Raji (cell line): Measurements from ENCODE around the gene NAXE.

Source experiments
- POLR2A ChIP-seq: IDR thresholded peaks from 2 replicates; pipeline ENCODE4 v1.6.1; 2011; ENCODE audit warnings: low read depth, low read length, control low read depth; ENCODE audit not compliant: insufficient read depth

The NAXE gene

DNA sequence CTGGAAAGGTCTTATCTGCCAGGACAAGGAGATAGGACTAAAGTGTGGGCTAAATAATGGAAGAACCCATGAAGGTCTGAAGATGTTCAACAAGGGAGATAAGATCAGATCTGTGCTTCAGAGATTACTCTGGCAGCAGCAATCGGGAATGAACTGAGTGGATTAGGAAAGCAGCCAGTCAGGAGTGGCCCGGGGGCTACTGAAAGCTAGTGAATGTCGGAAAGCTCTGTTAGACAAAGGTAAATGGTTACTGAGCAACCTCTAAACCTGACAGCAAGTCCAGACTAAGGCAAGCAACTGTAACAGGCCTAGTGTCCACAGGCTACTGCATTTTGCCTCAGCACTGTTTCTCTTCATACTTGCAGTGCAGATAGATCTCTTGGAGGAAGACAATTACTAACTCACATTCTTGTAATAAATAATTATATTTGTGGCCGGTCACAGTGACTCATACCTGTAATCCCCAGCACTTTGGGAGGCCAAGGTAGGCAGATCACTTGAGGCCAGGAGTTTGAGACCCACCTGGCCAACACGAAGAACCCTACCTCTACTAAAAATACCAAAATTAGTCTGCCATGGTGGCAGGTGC lies 31.7 kb upstream of the NAXE start:
- no peak for TF ChIP-seq POLR2A

DNA sequence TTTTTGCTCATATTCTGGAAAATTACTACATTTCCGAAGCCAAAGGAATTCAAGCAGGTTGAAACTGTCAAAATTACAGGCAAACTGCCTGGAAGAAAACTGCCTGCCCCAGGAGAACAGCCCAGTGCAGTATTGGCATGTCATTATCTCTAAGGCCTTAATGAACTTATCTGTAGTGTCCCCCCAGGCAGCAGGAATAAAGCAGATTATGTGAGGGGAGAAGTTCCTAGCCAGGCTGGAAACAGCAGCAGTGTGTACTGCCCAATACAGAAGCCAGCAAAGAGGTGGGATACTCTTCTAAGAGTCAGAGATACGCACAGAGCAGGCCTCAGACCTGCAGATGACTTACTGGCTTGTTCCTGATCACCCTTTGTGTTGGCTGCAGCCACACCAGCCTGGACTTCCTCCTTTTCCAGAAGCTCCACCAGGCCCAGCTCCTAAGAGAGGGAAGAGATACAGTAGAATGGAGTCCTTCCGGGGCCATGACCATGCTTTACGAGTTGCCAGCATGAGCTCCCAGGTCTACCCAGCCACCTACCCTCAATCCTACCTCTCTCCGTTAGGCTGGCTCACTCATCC lies 30.9 kb upstream of the NAXE start:
- no peak for TF ChIP-seq POLR2A

DNA sequence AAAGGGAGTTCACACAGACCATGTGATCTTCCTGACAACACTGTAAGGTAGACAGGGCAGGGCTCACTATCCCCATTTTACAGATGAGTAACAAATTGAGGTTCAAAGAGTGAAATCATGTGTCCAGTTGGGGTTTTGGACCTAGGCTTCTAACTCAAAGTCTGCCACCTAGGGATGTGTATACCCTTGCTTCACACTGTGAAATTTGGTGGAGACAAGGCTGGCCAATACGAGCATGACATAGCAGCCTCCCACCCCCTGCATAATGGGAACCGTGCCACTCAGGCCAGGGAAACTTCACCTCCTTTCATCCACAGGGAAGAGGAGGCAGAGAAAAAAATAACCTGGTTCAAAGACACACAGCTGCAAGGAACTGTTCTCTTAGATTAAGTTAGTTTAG lies 26.1 kb upstream of the NAXE start:
- no peak for TF ChIP-seq POLR2A

DNA sequence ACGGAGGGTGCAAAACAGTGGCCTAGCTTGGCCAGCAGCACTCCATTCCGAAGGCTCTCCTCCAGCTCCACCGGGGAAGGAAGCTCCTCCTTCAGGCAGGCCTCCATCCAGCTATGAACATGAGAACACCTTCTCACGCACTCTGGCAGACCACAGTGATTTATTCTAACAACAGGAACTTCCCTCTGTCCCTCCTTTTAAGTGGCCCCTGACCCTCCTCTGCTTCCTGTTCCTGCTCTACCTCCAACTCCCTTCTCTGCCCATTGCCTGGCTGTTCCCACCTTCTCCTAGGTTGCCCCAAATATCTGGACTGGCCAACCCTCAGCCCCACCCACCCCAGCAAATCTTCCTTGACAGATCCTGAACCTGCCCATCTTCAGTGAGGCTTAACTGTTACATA lies 25.1 kb upstream of the NAXE start:
- no peak for TF ChIP-seq POLR2A

DNA sequence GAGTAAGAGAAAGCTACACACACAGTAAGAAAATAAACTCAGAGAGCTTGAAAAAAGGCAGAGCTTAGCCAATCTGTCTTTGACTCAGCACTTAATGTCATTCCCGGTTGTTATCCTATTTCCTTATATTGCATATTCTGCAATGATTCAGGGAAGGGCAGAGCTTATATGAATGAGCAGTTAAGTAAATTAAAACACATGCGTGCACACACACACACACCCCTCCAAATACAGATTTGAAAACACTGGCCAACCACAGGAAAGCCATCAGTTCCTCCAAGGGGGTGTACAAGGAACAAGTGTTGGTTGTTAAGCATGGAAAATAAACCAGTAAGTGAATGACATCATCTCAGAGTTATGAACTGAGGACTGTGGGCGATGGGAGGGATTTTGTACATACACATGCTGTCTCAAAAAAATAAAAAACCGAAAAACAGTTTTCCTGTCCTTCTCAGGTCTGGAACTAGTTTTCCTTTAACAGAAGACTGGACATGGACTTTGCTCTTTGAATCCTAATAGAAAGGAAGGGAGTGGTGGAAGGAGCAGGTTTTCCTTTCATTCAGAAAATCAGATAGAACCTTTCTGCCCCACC lies 20.2 kb upstream of the NAXE start:
- no peak for TF ChIP-seq POLR2A

DNA sequence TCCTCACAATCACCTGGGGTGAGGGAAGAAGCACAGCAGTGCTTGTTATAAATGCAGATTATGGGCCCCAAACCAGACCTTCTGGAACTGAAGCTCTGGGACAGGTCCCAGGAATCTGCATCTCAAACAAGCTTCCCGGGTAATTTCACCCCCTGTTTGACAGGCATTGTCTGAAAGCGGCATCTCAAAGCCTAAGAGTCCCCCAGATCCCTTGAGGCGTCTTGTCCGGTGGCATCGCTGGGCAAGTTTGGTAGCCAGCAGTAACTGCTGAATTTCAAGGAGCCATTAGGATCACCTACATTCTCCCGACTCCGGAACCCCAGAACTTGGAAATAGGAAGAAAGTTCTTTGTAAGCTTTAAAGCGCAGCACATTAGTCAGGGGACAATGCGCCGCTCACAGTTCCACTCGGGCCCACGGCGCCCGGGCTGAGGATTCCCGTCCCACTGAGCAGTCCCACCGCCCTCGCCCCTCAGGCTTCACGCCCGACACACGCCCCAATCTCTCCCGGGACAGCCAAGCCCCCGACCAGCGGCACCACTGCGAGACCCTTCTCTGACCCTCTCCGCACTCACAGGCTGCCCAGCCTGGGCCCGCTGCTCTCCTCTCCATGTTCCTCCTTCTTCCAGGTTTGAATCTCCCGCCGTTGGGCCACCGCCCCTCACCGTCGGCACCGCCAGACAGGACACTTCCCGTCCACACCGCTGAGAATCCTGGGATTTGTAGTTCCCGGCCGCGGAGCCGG lies 19.5 kb upstream of the NAXE start, which contains the start of gene IQGAP3:
Gene IQGAP3 (minus strand): TSS at position 647 of the 744 bp plus-strand sequence. CDS start 36 bp downstream, at position 611.
- 0 out of 2 replicates have a peak, but pooled peaks have one; percentile 28 for TF ChIP-seq POLR2A

DNA sequence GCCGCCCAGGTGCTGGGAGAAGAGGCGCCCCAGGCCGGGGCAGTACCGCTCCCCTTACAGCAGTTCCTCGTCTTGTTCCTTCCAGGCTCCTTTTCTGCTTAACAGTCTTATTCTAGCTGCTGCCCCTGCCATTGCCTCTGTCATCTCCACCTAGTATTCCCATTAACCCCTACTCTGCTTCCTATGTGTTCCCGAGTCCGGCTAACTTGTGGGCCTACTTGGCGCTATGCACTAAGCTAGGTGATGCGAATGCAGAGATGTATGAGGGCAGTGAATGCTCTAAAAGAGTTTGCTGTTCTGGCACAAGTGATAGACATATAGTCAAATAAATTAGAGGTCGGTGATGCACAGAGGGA lies 18.9 kb upstream of the NAXE start:
- TF ChIP-seq POLR2A: no peak

DNA sequence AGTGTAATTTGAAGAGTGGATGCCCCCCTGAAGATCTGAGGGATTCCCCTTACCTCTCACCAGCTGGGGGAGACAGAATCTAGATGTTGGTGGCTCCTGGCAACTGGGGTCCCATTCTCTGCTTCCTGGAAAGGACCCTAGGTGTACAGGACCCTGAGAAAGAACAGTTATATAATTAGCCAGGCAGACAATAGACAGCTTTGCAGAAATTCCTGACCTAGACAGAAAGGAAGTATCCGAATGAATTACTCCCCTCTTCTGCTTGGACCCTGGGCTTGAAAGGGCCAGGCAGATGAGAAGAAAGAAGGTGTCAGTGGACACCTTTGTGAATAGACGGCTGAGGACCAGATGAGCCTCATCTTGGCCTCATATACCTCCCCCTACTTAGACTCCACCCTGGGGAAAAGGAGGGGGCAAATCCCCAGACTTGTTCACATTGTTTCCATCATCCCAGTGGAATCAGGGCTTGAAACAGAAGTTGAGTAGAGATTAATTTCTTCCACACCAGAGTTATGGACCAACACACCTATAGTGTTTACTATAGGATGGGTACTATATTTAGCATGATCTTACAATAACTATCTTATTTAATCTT lies 17.4 kb upstream of the NAXE start:
- no peak for TF ChIP-seq POLR2A

DNA sequence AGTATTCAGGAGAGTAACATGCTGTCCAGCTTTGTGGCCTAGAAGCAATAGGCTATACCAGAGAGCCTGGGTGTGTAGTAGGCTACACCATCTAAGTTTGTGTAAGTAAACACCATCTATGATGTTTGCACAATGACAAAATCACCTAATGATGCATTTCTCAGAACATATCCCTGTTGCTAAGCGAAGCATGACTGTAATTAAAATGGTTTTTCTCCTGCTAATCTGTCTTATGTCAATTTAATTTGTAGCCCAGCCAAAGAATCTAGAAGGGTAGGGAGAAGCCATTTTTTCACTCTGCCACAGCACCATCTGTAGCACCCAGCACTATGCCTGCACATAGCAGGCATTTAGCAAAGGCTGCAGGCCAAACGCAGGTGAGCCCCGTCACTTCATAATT lies 14.0 kb upstream of the NAXE start:
- no peak for TF ChIP-seq POLR2A

DNA sequence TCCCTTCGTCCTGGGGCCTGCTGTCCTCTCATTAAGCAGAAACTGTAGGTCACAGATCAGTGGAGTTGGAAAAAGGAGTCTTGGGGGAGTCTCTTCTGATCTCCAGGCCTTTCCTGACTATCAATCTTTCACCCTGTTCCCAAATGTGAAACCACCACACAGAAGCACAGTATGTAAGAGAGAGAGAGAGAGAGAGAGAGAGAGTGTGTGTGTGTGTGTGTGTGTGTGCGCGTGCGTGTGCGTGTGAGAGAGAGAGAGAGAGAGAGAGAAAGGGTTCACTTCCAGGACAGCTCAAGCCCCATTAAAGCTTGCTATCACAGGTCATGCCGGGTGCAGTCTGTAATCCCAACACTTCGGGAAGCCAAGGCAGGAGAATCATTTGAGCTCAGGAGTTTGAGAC lies 13.5 kb upstream of the NAXE start:
- TF ChIP-seq POLR2A: no peak

DNA sequence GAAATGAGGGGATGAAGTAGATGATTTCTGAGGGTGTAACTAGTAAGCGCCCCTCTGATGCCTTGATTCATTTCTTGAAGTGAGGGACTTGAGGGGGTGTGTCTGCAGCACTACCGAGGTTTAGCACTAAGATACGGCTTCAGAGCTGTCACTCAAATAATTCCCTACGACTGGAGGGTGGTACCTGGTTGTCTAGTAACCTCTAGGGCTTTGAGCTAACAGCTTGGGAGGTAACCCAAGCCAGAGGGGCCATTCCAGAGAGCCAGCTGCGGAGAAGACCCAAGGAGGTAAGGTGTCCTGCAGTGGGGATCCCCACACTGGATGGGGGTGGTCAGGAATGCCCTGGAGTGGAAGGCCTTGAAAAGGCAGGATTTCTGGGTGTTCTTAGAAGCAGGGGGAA lies 12.1 kb upstream of the NAXE start, which contains the start of gene TTC24:
Gene TTC24 (plus strand): TSS at position 252 of the 400 bp plus-strand sequence. CDS start 1,642 bp downstream, outside the sequence.
- no peak for TF ChIP-seq POLR2A

DNA sequence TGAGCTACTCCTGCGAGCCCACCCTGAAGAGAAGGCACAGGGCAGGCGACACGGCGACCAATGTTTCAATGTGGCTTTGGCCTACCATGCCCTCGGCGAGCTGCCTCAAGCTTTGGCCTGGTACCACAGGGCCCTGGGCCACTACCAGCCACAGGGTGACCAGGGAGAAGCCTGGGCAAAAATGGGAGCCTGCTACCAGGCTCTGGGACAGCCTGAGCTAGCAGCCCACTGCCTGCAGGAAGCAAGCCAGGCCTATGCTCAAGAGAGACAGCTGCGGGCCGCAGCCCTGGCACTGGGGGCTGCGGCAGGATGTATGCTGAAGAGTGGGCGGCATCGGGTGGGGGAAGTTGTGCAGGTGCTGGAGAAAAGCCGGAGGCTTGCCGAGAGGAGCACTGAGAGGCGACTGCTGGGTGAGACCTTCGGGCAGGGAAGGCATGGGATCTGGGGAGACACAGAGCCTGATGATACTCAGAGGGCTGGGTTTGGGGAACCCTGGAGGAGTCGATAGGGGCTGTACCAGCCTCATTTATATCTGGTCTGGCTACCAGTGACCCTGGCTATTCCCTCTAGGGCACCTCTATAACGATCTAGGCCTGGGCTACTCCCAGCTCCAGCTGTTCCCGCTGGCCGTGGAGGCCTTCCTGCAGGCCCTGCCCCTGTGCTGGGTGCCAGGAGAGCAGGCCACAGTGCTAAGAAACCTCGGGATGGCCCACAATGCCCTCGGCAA lies 9.8 kb upstream of the NAXE start:
- TF ChIP-seq POLR2A: no peak

DNA sequence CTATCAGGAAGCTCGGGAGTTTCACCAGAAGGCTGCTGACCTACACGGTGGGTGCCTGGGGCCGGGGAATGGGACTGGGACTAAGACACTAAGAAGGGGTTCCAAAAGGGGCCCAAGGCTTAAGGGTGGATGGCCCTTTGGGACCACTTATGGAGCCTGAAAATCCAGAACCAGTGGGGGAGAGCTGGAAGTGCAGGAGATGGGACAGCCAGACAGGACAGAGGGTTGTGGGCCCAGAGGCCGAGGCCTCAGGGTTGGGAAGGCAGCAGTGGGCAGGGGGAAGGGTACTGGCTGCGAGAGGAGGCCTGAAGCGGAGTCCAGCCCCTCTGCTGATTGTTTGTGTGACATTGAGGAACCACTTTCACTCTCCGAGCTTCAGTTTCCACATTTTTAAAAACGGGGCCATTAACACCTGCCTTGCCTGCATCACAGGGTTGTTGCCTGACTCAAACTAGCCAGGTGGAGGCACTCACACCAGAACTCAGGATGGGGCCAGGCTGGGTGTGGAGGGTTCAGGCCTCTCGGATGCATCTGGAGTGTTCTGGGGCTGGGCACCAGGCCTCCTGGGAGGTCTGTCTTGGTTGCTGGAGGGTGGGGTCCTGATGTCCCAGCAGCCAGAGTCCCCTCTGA lies 9.1 kb upstream of the NAXE start:
- no peak for TF ChIP-seq POLR2A

DNA sequence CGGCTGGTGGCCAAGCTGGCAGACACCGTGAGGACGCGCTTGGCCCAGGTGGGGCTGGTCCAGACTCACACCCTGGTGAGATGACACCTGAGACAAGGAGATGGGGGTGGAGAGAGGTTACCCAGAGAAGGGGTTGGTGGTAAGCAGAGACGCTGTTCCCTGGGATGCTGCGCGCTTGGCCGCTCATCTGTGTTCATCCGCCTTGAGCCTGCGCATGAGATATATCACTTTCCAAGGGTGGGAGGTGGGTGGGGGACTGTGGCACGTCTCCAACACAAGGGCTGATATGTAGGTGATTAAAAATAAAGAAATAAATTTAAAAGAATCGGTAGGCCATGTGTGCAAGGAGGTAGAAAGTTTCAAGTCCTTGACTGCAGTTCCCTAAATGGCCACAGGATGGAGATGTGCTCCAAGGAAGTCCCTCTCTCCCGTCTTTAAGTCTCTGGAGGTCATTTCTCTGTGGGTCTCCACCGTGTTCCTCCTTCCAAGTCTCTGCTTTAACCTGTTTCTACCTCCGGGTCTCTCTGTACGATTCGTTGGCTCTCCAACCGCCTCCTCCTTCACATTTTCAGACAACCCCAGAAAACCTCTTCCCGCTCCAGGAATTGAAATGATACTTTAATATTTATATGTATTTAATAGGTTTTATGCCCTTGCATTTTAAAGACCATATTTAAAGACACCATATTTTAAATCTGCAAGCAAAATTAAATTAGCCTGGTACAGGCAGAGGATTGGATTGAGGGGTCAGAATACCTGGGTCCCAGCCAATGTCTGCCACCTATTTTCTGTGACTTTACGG lies 7.6 kb upstream of the NAXE start:
- no peak for TF ChIP-seq POLR2A
